BLaER1 treated with 17β-estradiol and CSF1 and Interleukin-3, amounts not matched to agents 10 nM and 100 nM (cell line): ENCODE results near the gene LENG9.

Experiments used
- H3K27ac ChIP-seq, 11 experiments: shearing (Covaris generic); formaldehyde crosslinking; 2 replicates each; pipeline ENCODE4 v1.8.1; 2022
- H3K27me3 ChIP-seq, 11 experiments: shearing (Covaris generic); formaldehyde crosslinking; 2 replicates each; pipeline ENCODE4 v1.8.1; 2022
- H3K36me3 ChIP-seq, 11 experiments: shearing (Covaris generic); formaldehyde crosslinking; 2 replicates each; pipeline ENCODE4 v1.8.1; 2022
- H3K4me1 ChIP-seq, 10 experiments: shearing (Covaris generic); formaldehyde crosslinking; 2 replicates each; pipeline ENCODE4 v1.8.1; 2022
- H3K4me2 ChIP-seq, 11 experiments: shearing (Covaris generic); formaldehyde crosslinking; 2 replicates each; pipeline ENCODE4 v1.8.1; 2022
- H3K4me3 ChIP-seq, 10 experiments: shearing (Covaris generic); formaldehyde crosslinking; 2 replicates each; pipeline ENCODE4 v1.8.1; 2022
- H3K9ac ChIP-seq, 11 experiments: shearing (Covaris generic); formaldehyde crosslinking; 2 replicates each; pipeline ENCODE4 v1.8.1; 2022
- H3K9me3 ChIP-seq, 11 experiments: shearing (Covaris generic); formaldehyde crosslinking; replicated peaks in 1 of 11; 2 replicates each; pipeline ENCODE4 v1.8.1; 2022
- H4K20me1 ChIP-seq, 11 experiments: shearing (Covaris generic); formaldehyde crosslinking; 2 replicates each; pipeline ENCODE4 v1.8.1; 2022
- Cebpa-rat ChIP-seq, 11 experiments: shearing (Covaris generic); IDR thresholded peaks; 2 replicates each; pipeline ENCODE4 v1.8.1; 2022

LENG9 gene

GRCh38 chr19:54412877-54413276 is 50.7 kb downstream of the LENG9 start:
- Histone ChIP-seq H3K9ac (no peak overlapping the region), H3K36me3 (no peaks in the 10 kb centered on the region), H3K9me3 (peaks cover 7 to 13% (median 11%) of the 10 kb centered on the region in 11 experiments), H3K4me3 (no peak overlapping the region), H3K4me2 (no peak overlapping the region), H4K20me1 (no peaks in the 10 kb centered on the region), H3K27ac (no peak overlapping the region), H3K27me3 (peaks cover 11 to 27% (median 21%) of the 10 kb centered on the region in 11 experiments), H3K4me1 (peaks cover 20 to 34% (median 33%) of the 10 kb centered on the region in 10 experiments)
- no peak for TF ChIP-seq Cebpa-rat (IDR thresholded peaks at IDR 0.05)
